SK-N-SH treated with all-trans-retinoic acid at 6 μM for 48 hours (cell line): ENCODE data around the gene PODNL1.

Experiments used
- ARNTL ChIP-seq: fragments of 450-650 bp; formaldehyde crosslinking; IDR thresholded peaks from 2 replicates; pipeline ENCODE4 v1.5.0; 2020; ENCODE audit warnings: low read depth, mild to moderate bottlenecking, moderate library complexity, borderline replicate concordance
- CREB5 ChIP-seq: fragments of 250-450 bp; sonication (Bioruptor Pico); IDR thresholded peaks from 2 replicates; pipeline ENCODE4 v1.5.1; 2020; ENCODE audit warnings: low read depth, mild to moderate bottlenecking, moderate library complexity
- PATZ1 ChIP-seq: fragments of 250-450 bp; sonication (Bioruptor Pico); IDR thresholded peaks from 2 replicates; pipeline ENCODE4 v1.8.0; 2020; ENCODE audit warnings: mild to moderate bottlenecking, moderate library complexity, borderline replicate concordance
- POU6F1 ChIP-seq: fragments of 250-450 bp; sonication (Bioruptor Pico); IDR thresholded peaks from 2 replicates; pipeline ENCODE4 v1.8.0; 2021; ENCODE audit warnings: low read depth, mild to moderate bottlenecking, moderate library complexity, borderline replicate concordance
- SNAI2 ChIP-seq: fragments of 250-450 bp; sonication (Bioruptor Pico); IDR thresholded peaks from 2 replicates; pipeline ENCODE4 v1.5.0; 2020; ENCODE audit warnings: mild to moderate bottlenecking, moderate library complexity
- TOX ChIP-seq: fragments of 250-450 bp; sonication (Bioruptor Pico); IDR thresholded peaks from 2 replicates; pipeline ENCODE4 v1.8.0; 2021; ENCODE audit warnings: mild to moderate bottlenecking, moderate library complexity, borderline replicate concordance
- TSHZ2 ChIP-seq: fragments of 250-450 bp; sonication (Bioruptor Pico); IDR thresholded peaks from 2 replicates; pipeline ENCODE4 v1.5.0; 2020; ENCODE audit warnings: mild to moderate bottlenecking, moderate library complexity
- ZC3H10 ChIP-seq: fragments of 250-450 bp; sonication (Bioruptor Pico); IDR thresholded peaks from 2 replicates; pipeline ENCODE4 v1.5.1; 2021; ENCODE audit warnings: mild to moderate bottlenecking, moderate library complexity
- ZNF8 ChIP-seq: fragments of 450-650 bp; formaldehyde crosslinking; IDR thresholded peaks from 2 replicates; pipeline ENCODE4 v1.5.0; 2020; ENCODE audit warnings: mild to moderate bottlenecking, moderate library complexity

- TF ChIP-seq SNAI2 (CRISPR knock-in tag) (no peak), CREB5 (CRISPR knock-in tag) (no peak), TOX (CRISPR knock-in tag) (no peak), ARNTL (CRISPR knock-in tag) (no peak), ZNF8 (CRISPR knock-in tag) (no peak), POU6F1 (CRISPR knock-in tag) (no peak), TSHZ2 (CRISPR knock-in tag) (no peak), ZC3H10 (CRISPR knock-in tag) (no peak), PATZ1 (CRISPR knock-in tag) (no peak)
Measured at GRCh38 chr19:13923194-13923987, 14.8 kb downstream of the PODNL1 start.
